Naive thymus-derived CD4-positive, alpha-beta T cell (primary cell): ENCODE measurements around the gene TBCD. TPM values are rescaled to one million over a fixed set of nuclear protein-coding genes. Genes with fewer than 3 reads are reported as not detected.

Source experiments
- ATAC-seq: fragments of 150-1000 bp; cut with Tn5 transposase; 2 replicates; pipeline ENCODE4 v1.10.0; 2021; ENCODE audit warnings: mild to moderate bottlenecking, moderate library complexity
- CTCF ChIA-PET: fragments of 350-600 bp; sonication (Branson Sonifier 250); formaldehyde crosslinking; loops from one replicate; lab custom pipeline; 2021; ENCODE audit warnings: antibody characterized with exemption; lab: Charles Lee
- POLR2A ChIA-PET: fragments of 350-600 bp; sonication (Branson Sonifier 250); formaldehyde crosslinking; loops from one replicate; lab custom pipeline; 2021; ENCODE audit warnings: antibody characterized with exemption, inconsistent platforms; lab: Charles Lee
- DNase-seq, 9 donors: peaks; one replicate each; pipeline versions ENCODE4 v3.0.0 to v3.0.0-alpha.2; 2020 to 2022; ENCODE audit warnings: mixed read lengths in 1 of 9
- H3K27ac ChIP-seq: one replicate; pipeline ENCODE4 v1.7.0; 2013; ENCODE audit warnings: mild to moderate bottlenecking, low read depth, low read length, moderate library complexity
- H3K27me3 ChIP-seq, 2 donors: one replicate each; pipeline ENCODE4 v1.7.0; 2013; ENCODE audit warnings: low read length in 2 of 2, mild to moderate bottlenecking in 2 of 2, moderate library complexity in 2 of 2; ENCODE audit not compliant: control insufficient read depth in 2 of 2, insufficient read depth in 2 of 2
- H3K36me3 ChIP-seq, 3 experiments: 1 replicate in 2 of 3; 2 replicates in 1 of 3; pipeline ENCODE4 v1.7.0; 2013; ENCODE audit warnings: low read length in 3 of 3, mild to moderate bottlenecking in 3 of 3, moderate library complexity in 1 of 3; ENCODE audit not compliant: insufficient read depth in 3 of 3, control insufficient read depth in 2 of 3
- H3K4me1 ChIP-seq, 2 donors: one replicate each; pipeline ENCODE4 v1.7.0; 2013; ENCODE audit warnings: low read length in 2 of 2, mild to moderate bottlenecking in 2 of 2, moderate library complexity in 1 of 2; ENCODE audit not compliant: control insufficient read depth in 2 of 2, insufficient read depth in 2 of 2
- H3K4me3 ChIP-seq: 2 replicates; pipeline ENCODE4 v1.7.0; 2013; ENCODE audit warnings: mild to moderate bottlenecking, low read length
- H3K9me3 ChIP-seq, 3 experiments: 1 replicate in 2 of 3; 2 replicates in 1 of 3; pipeline ENCODE4 v1.7.0; 2013; ENCODE audit warnings: low read length in 3 of 3; ENCODE audit not compliant: control insufficient read depth in 2 of 3
- H3K27ac Mint-ChIP-seq, 9 donors: one replicate each; pipeline ENCODE4 v1.8.0; 2020 to 2022; ENCODE audit warnings: mixed read lengths in 9 of 9, mild to moderate bottlenecking in 8 of 9, moderate library complexity in 5 of 9, inconsistent platforms in 2 of 9
- H3K27me3 Mint-ChIP-seq, 5 donors: one replicate each; pipeline ENCODE4 v1.8.0; 2021 to 2022; ENCODE audit warnings: mixed read lengths in 5 of 5, mild to moderate bottlenecking in 1 of 5
- H3K36me3 Mint-ChIP-seq, 5 donors: one replicate each; pipeline ENCODE4 v1.8.0; 2020 to 2022; ENCODE audit warnings: mixed read lengths in 5 of 5, mild to moderate bottlenecking in 3 of 5, inconsistent platforms in 1 of 5
- H3K4me1 Mint-ChIP-seq, 7 donors: one replicate each; pipeline ENCODE4 v1.8.0; 2020 to 2022; ENCODE audit warnings: mixed read lengths in 7 of 7, mild to moderate bottlenecking in 3 of 7, inconsistent platforms in 1 of 7
- H3K4me3 Mint-ChIP-seq, 10 donors: one replicate each; pipeline ENCODE4 v1.8.0; 2020 to 2022; ENCODE audit warnings: mild to moderate bottlenecking in 10 of 10, mixed read lengths in 10 of 10, moderate library complexity in 6 of 10, inconsistent platforms in 2 of 10
- H3K9me3 Mint-ChIP-seq, 11 donors: one replicate each; pipeline ENCODE4 v1.8.0; 2020 to 2022; ENCODE audit warnings: mixed read lengths in 11 of 11, mild to moderate bottlenecking in 4 of 11, inconsistent platforms in 1 of 11, moderate library complexity in 1 of 11
- intact Hi-C, 2 donors: fragments of 100-400 bp; cut with micrococcal nuclease; formaldehyde crosslinking; loops; one replicate each; pipeline ENCODE4 v1.15.1; 2023
- polyA plus RNA-seq, 2 donors: library from polyadenylated mRNA; unstranded; fragments of 300-500 nt; fragmentation: Illumina TruSeq; gene quantifications; one replicate each; pipeline ENCODE4 v1.2.3, GENCODE V29; 2021
- total RNA-seq, 6 experiments: library from RNA in 5 of 6; stranded (reverse) in 5 of 6; gene quantifications; 1 replicate in 5 of 6; 2 replicates in 1 of 6; pipeline ENCODE4 v1.2.3 and lab custom pipeline; 2021 to 2026

TBCD gene
- total and polyA plus RNA-seq, 7 experiments from 2014 or later: 61.5 to 255 (median 123) TPM

DNA sequence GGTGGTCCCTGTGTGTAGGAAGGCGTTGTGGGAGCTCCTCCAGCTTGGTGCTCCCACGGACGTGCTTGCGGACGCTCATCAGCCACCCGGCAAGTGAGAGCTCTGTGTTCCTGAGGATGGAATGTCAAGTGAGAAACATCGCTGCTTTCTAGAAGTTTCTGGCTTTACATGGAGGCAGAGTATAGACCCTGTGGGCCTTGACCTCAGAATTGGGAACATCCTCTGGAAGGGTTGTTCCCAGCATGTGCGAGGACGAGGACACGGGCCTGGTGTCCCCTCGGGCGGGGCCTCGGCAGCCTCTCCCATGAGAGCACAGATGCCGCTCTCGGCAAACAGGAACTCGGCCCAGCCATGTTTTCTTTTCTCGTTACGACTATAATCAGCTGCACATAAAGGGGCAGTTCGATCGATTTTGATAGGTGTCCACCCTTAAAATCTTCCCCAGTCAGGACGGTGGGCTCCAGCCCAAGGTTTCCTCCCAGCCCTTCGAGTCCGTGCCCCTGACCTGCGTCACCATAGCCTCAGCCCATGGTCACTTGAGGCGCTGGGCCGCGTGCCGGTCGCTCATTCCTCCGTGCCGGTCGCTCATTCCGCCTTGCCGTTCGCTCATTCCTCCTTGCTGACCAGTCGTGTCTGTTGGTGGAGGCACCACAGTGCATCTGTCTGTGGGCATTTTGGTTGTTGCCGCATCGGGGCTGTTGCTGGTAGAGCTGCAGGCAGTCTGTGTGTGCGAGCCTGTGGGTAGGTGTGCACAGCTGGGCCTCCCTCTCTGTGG, 179.2 kb downstream of the TBCD start:
- Histone ChIP-seq H3K27me3 (no peaks in the 10 kb centered on the region), H3K27ac (no peak overlapping the region), H3K4me1 (no peaks in the 10 kb centered on the region), H3K4me3 (no peak overlapping the region), H3K36me3 (peaks cover 3 to 91% (median 10%) of the 10 kb centered on the region in 3 experiments), H3K9me3 (no peaks in the 10 kb centered on the region)
- ChIA-PET POLR2A (interaction anchor here (0.5 kb wide), 1 partner anchor 70 kb away, joined by 3 read pairs; no protein-coding TSS in a partner anchor), CTCF (interaction anchor here (0.6 kb wide), 1 partner anchor 460 kb away, joined by 3 read pairs; no protein-coding TSS in a partner anchor)
- H3K9me3 Mint-ChIP-seq: no peaks in the 10 kb centered on the region
- H3K36me3 Mint-ChIP-seq: peaks cover 14 to 60% (median 30%) of the 10 kb centered on the region in 5 donors
- H3K4me3 Mint-ChIP-seq: no peak overlapping the region
- intact Hi-C loops: no loop called here
- DNase-seq (no peak), ATAC-seq (no peak)
- H3K4me1 Mint-ChIP-seq: peaks cover 0 to 6% (median 0%) of the 10 kb centered on the region in 7 donors
- no peaks in the 10 kb centered on the region for H3K27me3 Mint-ChIP-seq
- peak overlapping the region in 1 of 9 donors; percentile 84 for H3K27ac Mint-ChIP-seq

DNA sequence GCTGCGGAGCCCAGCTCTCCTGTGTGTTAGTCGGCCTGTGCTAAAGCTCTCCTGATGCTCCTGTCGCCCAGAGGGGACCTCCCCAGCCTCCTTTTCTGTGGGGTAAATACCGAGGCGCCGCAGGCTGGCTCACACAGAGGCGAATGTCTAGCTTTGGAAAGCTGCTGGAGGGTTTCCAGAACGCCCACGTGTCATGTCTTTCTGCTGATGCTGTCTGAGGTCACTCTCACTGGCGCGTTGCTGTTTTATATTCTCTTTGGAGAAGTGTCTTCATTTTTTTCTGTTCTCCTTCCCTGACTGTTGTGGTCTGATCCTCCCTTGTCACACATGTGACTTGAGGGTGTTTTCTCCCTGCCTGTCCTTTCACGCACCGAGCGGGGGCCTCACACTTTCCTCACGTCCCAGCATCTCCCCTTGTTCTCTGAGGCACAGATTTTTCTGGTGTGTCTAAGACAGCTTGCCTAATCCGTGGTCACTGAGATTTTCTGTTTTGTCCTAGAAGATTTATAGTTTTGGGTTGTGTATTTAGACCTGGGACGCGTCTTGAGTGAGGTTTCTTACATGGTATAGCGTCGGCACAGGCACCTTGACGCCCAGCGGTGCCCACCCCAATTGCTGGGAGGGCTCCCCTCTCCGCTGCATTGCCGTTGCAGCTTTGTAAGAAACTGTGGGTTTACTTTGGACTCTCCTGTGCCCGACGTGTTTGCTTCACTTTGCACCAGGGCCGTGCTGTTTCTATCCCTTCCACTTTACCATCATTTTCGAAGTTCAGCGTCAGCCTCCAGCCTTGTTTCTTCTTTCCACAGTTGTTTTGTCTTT, 180.0 kb downstream of the TBCD start:
- H3K27me3 Mint-ChIP-seq: no peaks in the 10 kb centered on the region
- Histone ChIP-seq H3K4me3 (no peak overlapping the region), H3K27me3 (no peaks in the 10 kb centered on the region), H3K36me3 (peaks cover 3 to 91% (median 5%) of the 10 kb centered on the region in 3 experiments), H3K27ac (no peak overlapping the region), H3K4me1 (no peaks in the 10 kb centered on the region), H3K9me3 (no peaks in the 10 kb centered on the region)
- peaks cover 12 to 57% (median 27%) of the 10 kb centered on the region in 5 donors for H3K36me3 Mint-ChIP-seq
- H3K27ac Mint-ChIP-seq: peak overlapping the region in 1 of 9 donors; percentile 42
- no peaks in the 10 kb centered on the region for H3K9me3 Mint-ChIP-seq
- intact Hi-C loops: no loop called here
- no peak for ATAC-seq
- DNase-seq: no peak
- POLR2A ChIA-PET: no interaction called here
- H3K4me3 Mint-ChIP-seq: no peak overlapping the region
- CTCF ChIA-PET: no interaction called here
- peaks cover 0 to 11% (median 0%) of the 10 kb centered on the region in 7 donors for H3K4me1 Mint-ChIP-seq

DNA sequence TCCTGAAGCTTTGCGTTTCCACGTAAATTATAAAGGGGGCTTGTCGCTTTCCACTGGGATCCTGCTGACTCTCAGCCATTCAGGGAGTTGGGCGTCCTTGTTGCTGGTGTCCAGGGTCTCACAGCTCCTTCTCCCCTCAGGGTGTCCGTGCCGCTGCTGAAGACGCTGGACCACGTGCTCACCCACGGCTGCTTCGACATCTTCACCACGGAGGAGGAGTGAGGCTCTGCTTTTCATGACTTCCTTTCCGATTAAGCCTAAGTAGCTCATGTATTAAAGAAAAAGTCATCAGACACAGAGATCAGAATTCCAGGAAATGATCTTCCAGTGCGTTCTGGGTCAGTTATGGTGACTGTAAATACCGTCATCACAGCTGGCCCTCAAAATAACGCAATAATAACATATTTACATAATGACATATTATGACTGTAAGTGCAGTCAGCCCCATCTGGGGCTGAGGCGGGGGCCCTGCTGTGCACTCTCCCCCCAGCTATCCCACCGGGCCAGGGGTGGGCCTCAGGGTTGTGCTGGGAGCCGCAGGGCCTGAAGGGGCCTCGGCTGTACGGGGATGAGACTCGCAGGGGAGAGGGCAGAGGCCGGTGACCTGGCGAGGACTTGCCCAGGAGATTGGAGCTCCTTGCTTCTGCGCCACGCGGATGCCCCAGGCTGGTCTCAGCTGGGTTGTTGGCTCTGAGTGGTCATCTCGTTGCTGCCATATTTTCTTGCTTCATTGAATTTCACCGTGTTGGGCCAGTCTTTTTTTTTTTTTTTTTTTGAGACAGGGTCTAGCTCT, 180.8 kb downstream of the TBCD start:
- H3K27me3 ChIP-seq: no peaks in the 10 kb centered on the region
- Mint-ChIP-seq H3K4me1 (peaks cover 0 to 11% (median 0%) of the 10 kb centered on the region in 7 donors), H3K36me3 (peaks cover 14 to 49% (median 27%) of the 10 kb centered on the region in 5 donors), H3K9me3 (no peaks in the 10 kb centered on the region), H3K27me3 (no peaks in the 10 kb centered on the region), H3K27ac (no peak overlapping the region), H3K4me3 (no peak overlapping the region)
- ChIA-PET POLR2A (no interaction called here), CTCF (no interaction called here)
- DNase-seq (no peak), ATAC-seq (no peak)
- no peak overlapping the region for H3K4me3 ChIP-seq
- H3K36me3 ChIP-seq: peaks cover 0 to 91% (median 3%) of the 10 kb centered on the region in 3 experiments
- no peak overlapping the region for H3K27ac ChIP-seq
- H3K9me3 ChIP-seq: no peaks in the 10 kb centered on the region
- H3K4me1 ChIP-seq: no peaks in the 10 kb centered on the region
- intact Hi-C loops: no loop called here

GRCh38 chr17:82933911-82934310, 182.0 kb downstream of the TBCD start:
- no peak overlapping the region for H3K27ac ChIP-seq
- peaks cover 15 to 53% (median 30%) of the 10 kb centered on the region in 5 donors for H3K36me3 Mint-ChIP-seq
- no peaks in the 10 kb centered on the region for H3K4me1 ChIP-seq
- peaks cover 0 to 2% (median 0%) of the 10 kb centered on the region in 11 donors for H3K9me3 Mint-ChIP-seq
- H3K27ac Mint-ChIP-seq: no peak overlapping the region
- ChIA-PET POLR2A (no interaction called here), CTCF (interaction anchor here (0.9 kb wide), 1 partner anchor 159 kb away, joined by 4 read pairs; no protein-coding TSS in a partner anchor)
- intact Hi-C loops: no loop called here
- H3K27me3 Mint-ChIP-seq: no peaks in the 10 kb centered on the region
- H3K36me3 ChIP-seq: peaks cover 0 to 91% (median 0%) of the 10 kb centered on the region in 3 experiments
- H3K4me3 Mint-ChIP-seq: no peak overlapping the region
- ATAC-seq: no peak
- no peak for DNase-seq
- no peak overlapping the region for H3K4me3 ChIP-seq
- H3K9me3 ChIP-seq: no peaks in the 10 kb centered on the region
- H3K4me1 Mint-ChIP-seq: peaks cover 0 to 11% (median 0%) of the 10 kb centered on the region in 7 donors
- no peaks in the 10 kb centered on the region for H3K27me3 ChIP-seq

DNA sequence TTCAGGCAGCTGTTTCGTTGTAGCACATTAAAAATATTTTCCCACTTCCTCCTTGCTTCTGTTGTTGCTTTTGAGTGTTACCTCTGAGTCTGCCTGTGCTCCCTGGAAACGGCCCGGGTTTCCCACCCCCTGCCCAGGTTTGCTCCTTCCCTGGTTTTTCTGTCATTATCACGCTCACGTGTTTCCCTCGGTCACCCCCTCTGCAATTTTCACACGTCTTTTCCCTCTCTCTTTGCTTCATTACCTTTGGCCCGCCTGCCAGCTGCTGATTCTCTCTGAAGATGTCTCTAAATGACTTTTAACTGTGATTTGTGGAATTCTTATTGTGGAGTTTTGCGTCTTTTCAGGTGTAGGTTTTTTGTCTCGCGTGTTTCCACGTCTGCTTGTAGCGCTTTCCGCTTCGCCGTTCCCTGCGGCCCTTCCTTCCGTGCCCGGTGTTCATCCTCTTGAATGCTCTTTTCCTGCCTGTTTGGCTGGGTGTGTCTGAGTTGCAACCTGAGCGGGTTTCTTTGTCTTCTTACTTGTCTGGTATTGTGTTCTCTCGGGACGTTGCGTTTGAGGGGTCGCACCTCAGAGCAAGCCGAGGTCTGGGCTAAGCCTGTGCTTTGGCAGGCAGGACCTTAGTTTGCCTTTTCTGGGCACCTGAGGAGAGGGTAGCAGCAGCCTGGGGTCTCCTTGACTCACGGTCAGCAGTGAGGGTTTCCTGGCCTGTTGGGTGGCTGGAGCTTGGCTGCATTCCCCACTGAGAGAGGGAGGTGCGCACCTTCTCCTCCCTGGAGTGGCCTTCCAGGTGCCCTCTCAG, 184.3 kb downstream of the TBCD start:
- Mint-ChIP-seq H3K9me3 (peaks cover 0 to 2% (median 0%) of the 10 kb centered on the region in 11 donors), H3K4me3 (no peak overlapping the region), H3K36me3 (peaks cover 17 to 54% (median 37%) of the 10 kb centered on the region in 5 donors), H3K27ac (peak overlapping the region in 2 of 9 donors; percentile 7 to 63), H3K4me1 (peaks cover 0 to 11% (median 0%) of the 10 kb centered on the region in 7 donors), H3K27me3 (no peaks in the 10 kb centered on the region)
- POLR2A ChIA-PET: no interaction called here
- intact Hi-C loops: no loop called here
- H3K4me3 ChIP-seq: no peak overlapping the region
- peaks cover 3 to 90% (median 7%) of the 10 kb centered on the region in 3 experiments for H3K36me3 ChIP-seq
- ATAC-seq (no peak), DNase-seq (no peak)
- no peaks in the 10 kb centered on the region for H3K27me3 ChIP-seq
- no peak overlapping the region for H3K27ac ChIP-seq
- H3K9me3 ChIP-seq: no peaks in the 10 kb centered on the region
- CTCF ChIA-PET: no interaction called here
- no peaks in the 10 kb centered on the region for H3K4me1 ChIP-seq
